Ureter (tissue), 1 donor: ENCODE results near the gene FZD4. TPM values are rescaled to one million over a fixed set of nuclear protein-coding genes. Genes with fewer than 3 reads are reported as not detected.
"Not testable (repeated sequence)": the region's sequence is repeated elsewhere in the genome, so short reads cannot be mapped to it uniquely, and the experiment has no call there.

Source experiments
- DNase-seq: peaks from one replicate; pipeline ENCODE4 v3.0.0-alpha.2; 2020; ENCODE audit warnings: low spot score
- total RNA-seq: library from RNA; stranded (reverse); gene quantifications from one replicate; pipeline ENCODE4 v1.2.4, GENCODE V29; 2023
- donor health status: DM: yes; HTN: yes; CAD: no.

Gene FZD4
- total RNA-seq, 1 donor from 2014 or later, result 25.0 TPM

- no peak for DNase-seq
Measured at GRCh38 chr11:86938203-86938899, 16.8 kb downstream of the FZD4 start.

DNA sequence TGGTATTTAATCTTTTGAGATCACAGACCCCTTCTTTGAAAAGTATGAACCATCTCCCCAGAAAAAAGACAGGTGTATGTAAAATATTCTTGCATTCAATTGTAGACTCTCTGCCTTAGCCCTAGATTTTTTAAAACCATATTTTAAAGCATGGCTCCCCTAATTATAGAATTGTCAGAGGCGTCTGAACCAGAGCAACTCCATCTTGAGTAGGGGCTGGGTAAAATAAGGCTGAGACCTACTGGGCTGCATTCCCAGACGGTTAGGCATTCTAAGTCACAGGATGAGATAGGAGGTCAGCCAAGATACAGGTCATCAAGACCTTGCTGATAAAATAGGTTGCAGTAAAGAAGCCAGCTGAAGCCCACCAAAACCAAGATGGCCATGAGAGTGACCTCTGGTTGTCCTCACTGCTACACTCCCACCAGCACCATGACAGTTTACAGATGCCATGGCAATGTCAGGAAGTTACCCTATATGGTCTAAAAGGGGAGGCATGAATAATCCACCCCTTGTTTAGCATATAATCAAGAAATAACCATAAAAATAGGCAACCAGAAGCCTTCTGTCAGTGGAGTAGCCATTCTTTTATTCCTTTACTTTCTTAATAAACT, 17.9 kb downstream of the FZD4 start:
- DNase-seq, result not testable (repeated sequence)

- no peak for DNase-seq
Measured at GRCh38 chr11:86934926-86935579, 20.1 kb downstream of the FZD4 start.

DNA sequence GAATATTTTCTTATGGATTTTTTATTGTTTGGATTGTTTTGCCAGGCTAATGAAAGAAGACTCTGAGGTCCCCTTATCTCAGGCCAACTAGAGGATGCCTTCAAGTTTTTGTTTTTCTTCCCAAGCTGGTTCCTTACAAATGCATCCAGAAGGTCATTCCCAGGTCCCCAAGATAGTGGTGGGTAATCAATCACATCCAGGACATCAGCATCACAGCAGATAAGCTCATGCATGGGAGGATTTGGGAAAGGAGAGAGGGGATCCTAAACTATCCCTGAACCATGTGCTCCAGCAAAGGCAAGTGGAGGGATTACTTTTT, 20.7 kb downstream of the FZD4 start:
- no peak for DNase-seq

DNA sequence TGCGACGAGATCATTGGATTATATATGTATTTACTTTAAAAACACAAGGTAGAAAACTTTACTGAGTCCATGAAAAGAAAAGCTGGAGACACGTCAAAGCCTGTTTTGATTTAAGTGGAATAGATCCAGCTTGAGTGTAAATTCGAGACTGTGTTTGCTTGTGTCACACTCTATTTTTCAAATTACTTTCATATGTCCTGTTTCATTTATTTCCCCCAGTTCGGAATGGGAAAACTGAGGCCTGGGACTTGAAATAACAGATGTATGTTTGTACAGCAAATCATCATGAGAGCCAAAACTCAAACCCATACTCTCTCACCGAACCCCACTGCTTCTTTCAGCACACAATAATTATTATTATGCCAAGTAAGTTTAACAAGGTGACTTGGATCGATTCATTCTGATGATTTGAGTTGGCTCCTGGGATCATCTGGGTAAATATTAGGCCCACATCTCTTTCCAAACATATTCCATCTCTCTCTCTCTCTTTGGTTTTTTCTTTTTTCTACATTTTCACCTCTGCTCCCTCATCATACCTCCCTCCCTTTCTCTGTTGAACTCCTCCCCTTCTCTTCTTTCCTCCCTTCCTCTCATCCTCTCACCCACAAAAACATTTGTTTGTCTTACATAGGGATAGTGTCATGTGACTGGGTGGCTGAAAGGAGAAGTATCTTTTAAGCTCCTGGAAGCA, 21.2 kb downstream of the FZD4 start:
- DNase-seq, result no peak

- no peak for DNase-seq
Measured at GRCh38 chr11:86932924-86933875, 22.0 kb downstream of the FZD4 start.

DNA sequence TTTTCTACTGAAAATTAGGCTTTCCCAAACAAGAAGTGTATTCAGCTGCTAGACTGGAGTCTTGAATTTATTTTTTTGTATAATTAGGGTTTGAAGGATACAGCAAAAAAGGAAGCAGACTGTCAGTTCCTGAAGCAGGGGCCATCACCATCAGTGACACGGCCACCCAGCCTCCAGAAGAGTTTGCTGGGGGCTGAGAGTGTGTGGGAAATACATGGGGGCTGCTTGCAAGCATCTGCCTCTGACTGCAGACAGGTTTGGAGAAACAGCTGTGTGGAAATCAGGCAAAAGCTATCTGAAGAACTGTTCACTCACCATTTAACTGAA, 23.0 kb downstream of the FZD4 start:
- DNase-seq, result no peak

GRCh38 chr11:86931548-86932258, 23.5 kb downstream of the FZD4 start:
- no peak for DNase-seq

DNA sequence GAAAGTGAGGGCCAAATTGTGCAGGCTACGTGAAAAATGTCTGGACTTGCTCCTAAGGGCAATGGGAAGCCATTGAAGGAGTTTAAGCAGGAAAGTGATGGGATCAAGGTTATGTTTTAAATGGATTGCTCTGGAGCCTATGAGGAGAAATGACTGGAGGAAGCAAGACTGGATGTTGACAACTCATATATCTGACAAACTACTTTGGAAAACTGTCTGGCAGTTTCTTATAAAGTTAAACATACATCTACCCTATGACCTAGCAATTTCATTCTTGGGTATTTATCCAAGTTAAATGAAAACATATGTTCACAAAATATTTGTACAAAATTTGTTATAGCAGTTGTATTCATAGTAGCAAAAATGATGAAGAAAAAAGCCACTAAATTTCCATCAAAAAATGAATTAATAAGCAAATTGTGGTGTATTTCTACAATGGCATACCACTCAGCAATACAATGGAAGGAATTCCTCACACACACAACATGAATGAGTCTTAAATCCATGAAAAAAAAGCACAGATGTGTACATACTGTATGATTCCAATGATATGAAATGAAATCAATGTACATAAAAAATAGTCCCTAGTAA, 24.1 kb downstream of the FZD4 start:
- no peak for DNase-seq

GRCh38 chr11:86926975-86927374, 28.2 kb downstream of the FZD4 start:
- no peak for DNase-seq

DNA sequence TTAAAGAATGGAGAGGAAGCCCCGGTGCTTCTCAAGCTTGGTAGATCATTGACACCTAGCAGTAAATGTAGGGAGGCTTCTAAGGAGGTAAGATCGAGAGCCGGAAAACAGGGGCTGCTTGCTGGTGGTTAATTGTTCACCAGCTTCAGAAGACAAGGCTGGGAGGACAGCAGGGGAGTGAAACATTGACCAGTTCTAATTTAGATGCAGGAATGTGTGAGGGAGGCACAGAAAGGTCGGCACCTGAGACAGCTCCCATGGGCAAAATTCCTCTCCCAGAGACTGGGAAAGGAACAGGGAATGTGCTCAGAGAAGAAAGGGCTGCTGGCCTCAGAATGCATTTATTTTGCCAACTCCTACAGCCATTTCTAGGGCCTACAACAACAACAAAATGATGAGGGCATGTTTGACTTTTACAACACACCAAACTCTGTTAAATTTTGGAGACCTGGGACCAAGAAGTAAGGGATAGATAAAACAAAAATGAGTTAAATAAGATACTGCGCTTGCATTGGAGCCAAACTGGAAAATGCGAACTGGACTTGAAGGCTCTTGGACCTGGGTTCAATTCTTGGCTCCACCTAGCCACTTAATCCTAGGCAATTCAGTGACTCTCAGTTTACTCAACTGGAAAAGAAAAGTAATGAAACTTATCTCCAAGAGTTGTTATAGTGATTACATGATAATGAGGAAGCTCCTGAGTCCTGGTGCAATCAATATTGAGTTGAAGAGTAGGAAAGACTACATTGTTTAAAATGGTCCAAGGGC, 31.0 kb downstream of the FZD4 start:
- no peak for DNase-seq

DNA sequence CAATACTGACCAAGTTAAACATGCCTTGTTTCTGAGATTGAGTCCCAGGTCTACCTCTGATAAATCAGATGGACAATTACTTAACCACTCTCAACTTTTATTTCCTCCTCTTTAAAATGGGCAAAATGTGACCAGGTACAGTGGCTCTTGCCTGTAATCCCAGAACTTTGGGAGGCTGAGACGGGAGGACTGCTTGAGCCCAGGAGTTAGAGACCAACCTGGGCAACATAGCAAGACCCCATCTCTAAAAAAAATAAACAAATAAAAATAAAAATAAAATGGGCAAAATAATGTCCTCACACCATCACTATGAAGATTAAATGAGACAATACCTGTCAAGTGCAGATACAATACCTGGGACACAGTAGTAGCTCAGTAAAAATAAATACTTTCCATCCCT, 33.0 kb downstream of the FZD4 start:
- no peak for DNase-seq

DNA sequence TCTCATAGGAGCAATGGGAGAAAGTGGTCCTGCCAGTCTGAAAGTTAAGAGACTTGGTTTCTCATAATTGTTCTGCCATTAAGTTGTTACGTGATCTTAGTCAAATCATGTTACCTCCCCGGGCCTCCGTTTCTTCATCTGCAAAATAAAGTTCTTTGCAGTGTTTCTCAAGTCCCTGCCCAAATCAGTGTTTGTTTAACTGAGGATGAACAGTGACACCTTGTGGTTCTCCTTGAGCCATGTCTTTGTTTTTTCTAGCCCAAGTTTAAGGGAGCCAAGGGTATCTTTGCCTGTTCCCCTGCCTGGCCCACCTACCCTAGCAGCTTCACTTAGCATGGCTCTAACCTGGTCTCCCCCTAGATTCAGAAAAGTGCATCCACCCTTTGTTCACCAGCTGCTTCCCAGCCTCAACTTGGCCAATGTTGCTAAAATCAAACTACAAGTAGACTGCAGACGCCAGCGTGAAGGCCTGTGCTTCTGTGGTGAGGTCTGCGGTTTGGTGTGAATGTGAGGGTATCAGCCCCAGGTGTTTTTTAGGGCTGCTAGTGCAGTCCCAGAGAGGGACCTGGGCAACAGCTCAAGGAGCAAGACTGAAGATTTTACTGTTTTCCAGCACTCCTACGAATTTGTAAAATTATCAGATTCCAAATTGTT, 35.5 kb downstream of the FZD4 start:
- DNase-seq, result no peak

- DNase-seq, result no peak
Measured at GRCh38 chr11:86918973-86919372, 36.2 kb downstream of the FZD4 start.

GRCh38 chr11:86918496-86918895, 36.7 kb downstream of the FZD4 start:
- no peak for DNase-seq

GRCh38 chr11:86917589-86917988, 37.6 kb downstream of the FZD4 start:
- DNase-seq, result no peak

- no peak for DNase-seq
Measured at GRCh38 chr11:86916330-86916729, 38.9 kb downstream of the FZD4 start.

DNA sequence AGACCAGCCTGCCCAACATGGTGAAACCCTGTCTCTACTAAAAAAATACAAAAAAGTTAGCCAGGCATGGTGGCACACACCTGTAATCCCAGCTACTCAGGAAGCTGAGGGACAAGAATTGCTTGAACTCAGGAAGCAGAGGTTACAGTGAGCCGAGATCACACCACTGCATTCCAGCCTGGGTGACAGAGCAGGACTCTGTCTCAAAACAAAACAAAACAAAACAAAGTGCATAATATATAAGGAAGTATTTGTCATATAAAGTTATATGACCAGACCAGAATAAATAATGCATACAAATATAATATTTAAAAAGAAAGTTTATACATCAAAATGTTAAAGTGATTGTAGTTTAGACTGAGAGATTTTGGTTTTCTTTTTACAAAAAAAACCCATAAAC, 39.3 kb downstream of the FZD4 start:
- DNase-seq, result not testable (repeated sequence)

GRCh38 chr11:86914865-86915519, 40.2 kb downstream of the FZD4 start:
- DNase-seq, result no peak
